SK-N-MC (cell line): ENCODE data around the gene RPL26.

Experiments
- EZH2 ChIP-seq: fragments of 200-600 bp; sonication (generic); IDR thresholded peaks from one replicate; pipeline ENCODE4 v1.6.1; 2017; ENCODE audit warnings: antibody characterized with exemption
- POLR2AphosphoS5 ChIP-seq: IDR thresholded peaks from 2 replicates; pipeline ENCODE4 v1.6.1; 2012; ENCODE audit warnings: mild to moderate bottlenecking, low read depth, low read length, borderline replicate concordance

- TF ChIP-seq EZH2 (no peak), POLR2AphosphoS5 (no peak)
Measured at GRCh38 chr17:8413938-8414337, 30.9 kb upstream of the RPL26 start.
